ENCODE data around the gene RACK1.

The RACK1 gene

DNA sequence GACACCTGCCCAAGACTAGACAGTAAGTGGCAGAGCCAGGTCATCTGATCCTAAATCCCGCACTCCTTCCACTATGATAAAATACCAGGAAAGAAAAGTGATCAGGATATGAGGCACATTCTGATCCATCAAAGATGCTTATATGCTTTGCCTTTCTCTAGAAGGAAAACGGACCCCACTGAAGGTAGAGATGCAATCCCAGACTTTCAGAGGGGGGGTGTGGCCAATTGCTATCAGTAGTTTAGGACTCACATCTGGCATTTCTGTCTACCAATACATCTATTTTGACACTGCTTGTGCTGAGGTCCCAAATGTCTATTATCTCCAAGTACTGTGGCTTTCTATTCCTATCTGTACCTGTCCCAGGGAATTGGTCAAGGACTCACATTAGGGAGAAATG lies 15.6 kb upstream of the RACK1 start:
- no peak for DNase-seq

DNA sequence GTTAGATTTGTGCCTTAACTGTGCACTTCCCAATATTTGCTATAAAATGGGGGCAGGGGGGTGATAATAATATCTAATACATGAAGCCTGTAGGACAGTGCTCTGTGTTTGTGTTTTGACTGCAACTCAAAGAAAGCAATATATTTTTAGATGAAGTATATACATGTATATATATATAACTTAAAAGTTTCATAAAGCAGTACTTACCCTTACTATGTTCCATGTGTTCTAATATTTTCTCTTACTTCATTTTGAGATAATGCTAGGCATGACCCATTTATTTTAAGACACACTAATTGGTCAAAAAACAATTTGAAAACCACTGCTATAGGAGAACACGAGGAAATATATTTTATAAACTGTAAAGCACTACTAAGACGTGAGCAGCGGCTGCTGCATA lies 14.9 kb upstream of the RACK1 start:
- no peak for DNase-seq

DNA sequence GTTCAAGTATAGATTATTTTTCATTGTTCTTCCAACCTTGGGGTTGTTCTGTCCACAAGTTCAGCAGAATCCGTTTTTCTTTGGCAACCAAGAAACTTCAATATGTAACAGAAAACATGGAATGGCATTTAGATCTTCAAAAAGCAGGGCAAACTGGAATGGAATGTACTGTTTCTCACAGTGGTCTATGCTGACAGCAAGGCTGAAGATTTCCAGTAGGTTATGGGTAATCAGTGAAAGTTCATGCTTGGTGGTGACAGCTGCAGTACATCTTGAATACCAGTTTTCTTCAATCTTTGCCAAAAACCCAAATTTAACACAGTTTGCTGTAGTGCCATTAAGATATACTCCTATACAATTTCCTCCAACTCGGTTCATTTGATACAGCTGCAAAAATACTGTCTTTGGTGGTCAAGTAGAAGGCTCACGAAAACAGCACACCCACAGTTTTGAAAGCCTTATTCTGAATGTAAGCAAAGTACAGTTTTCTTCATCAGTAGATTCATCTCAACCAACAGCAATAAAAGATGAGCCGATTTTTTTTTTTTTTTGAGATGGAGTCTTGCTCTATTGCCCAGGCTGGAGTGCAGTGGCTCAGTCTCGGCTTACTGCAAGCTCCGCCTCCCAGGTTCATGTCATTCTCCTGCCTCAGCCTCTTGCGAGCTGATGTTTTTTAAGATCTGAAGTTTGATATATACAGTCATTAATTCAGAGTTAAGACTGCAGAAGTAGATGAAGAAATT lies 12.3 kb upstream of the RACK1 start:
- DNase-seq: no peak

DNA sequence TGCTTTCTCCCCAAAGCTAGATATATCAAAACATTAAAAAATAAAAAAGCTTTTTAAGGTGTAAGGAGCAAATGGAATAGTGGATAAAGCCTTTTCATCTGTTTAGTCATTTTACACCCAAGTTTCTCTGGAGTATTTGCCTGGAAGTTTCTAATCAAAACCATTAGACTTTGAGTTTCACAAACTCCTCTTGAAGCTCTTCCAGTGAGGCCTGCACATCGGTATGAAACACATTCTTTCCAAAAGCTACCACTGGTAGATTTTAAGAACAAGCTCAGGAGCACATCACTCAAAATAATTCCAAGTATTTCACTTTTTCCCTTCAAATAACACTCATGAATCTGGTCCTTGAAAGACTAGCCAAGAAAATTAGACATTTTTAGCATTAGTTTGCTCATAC lies 11.6 kb upstream of the RACK1 start:
- no peak for DNase-seq

DNA sequence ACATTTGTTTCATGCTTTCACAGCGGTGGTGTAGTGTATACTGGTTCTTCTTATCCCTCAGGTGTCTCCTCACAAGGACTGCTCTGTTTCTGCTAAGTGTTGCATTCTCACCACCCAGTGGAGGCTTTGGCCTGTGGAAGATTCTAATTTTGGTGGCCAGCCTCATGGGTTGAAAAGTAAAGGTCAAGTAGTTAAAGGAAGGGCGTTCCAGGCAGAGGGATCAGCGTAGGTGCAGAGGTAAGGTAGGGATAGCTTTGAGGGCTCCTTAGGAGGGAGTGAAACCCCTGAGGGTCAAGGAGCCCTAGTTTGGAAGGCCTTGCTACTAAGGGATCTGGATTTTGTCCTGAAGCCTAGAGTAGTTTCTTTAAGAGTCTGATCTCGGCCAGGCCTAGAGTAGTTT lies 4.6 kb upstream of the RACK1 start:
- DNase-seq: no peak

DNA sequence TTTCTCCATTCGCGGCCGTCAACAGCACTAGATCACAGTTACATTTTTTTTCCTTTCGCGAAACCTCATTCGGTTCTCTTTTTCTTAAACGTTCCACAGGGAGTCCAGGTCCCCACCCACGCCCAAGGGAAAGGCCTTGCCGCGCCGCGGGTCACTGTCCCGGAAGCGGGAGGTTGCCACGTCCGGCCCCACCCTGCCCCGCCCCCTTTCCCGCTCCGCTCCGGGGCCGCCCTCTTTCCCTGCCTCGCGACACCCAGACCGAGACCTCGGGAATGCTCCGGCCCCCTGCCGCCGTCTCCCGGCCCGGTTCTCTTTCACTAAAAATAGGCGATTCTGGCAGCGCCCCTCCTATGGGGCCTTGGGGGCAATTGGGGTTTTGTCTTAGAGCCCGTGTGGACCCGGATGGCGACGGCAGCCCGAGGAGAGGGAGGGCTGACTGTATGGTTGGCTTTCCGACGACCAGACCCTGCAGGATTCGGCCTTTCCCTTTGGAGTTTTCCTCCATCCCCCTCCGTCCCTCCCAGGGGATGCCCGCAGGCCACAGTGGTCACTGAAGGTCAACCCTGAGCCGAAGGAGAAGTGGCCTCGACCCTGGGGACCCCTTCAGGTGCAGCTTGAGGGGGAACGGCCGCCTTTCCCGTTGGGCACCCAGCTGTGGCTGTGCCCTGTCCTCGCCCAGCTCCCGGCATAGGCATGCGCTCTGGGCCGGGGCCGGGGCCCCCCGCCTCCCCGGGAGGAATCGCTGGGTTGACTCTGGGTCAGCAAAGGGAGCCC lies 2.8 kb upstream of the RACK1 start:
- DNase-seq: peak; percentile 87

DNA sequence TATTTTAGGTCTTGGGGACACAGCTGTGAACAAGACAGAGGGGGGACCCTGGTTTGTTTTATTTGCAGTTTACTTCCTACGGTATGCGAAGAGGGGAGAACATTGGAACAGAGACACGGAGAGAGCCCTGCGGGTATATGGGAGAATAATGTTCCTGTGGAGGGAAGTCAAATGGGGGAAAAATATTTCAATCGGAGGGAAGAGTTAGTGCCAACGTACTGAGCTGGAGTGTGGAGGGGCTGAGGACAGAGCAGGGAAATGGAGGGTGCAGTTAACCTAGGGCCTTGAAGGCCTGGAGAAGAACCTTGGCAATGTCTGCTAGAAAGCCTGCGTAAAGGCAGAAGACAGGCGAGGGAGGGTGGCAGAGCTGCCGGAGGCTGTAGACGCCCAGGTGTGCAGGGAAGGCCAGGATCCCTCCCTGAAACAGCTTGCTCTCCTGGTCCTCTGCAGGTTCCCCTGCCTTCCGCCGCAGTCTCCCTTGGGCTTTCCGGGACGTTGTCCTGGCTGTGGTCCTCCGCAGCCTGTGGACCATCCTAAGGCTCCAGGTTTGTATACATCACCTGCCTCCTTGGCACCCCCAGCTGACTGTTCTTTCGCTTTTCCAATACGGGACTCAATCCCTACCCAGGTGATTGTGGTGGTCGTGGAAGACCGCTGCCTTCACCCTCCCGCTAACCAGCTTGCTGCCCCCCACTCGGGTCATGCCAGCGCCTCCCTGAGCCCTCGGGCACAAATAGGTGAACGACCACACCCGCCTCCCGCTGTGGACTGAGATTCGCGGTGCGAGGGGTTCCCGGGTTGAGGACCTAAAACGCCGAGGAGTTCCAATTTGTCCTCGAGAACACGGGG lies 1.9 kb upstream of the RACK1 start:
- DNase-seq: no peak

DNA sequence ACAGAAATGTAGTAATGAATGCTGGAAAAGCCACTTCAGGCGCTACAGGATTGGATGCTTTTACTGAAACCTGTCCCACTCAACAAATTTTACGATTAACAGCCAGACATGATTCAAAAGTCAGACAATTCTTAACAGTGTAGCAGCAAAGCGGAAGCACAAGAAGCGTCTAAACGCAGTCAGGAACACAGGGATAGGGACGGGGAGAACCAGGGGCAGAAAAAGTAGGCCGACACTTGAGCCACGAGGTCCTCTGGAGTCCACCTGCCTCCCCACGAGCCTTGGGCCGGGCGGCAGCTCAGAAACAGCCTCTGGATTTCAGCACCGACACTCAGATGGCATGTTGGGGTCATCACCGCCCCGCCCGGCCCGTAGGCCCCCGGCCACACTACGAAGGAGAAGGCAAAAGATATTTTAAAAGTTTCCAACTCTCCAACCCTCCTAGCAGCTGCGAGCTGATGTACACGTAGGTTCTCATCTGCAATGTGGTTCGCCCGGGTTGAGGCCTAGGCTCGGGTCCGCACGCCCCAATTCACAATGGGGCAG lies 615 bp downstream of the RACK1 start:
- no peak for DNase-seq

DNA sequence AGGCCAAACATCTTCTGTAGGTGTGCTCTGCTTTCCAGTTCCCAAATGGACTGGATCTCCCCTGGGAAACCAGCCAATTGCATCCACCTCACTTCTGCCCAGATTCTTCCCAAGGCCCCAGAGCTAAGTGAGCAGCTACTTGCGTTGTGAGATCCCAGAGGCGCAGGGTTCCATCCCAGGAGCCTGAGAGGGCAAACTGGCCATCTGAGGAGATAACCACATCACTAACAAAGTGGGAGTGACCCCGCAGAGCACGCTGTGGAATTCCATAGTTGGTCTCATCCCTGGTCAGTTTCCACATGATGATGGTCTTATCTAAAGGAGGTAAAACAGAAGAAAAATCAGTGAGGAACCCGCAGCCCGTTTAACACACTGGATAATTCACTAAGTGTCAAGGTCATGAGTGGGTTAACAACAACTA lies 1.7 kb downstream of the RACK1 start:
- no peak for DNase-seq

DNA sequence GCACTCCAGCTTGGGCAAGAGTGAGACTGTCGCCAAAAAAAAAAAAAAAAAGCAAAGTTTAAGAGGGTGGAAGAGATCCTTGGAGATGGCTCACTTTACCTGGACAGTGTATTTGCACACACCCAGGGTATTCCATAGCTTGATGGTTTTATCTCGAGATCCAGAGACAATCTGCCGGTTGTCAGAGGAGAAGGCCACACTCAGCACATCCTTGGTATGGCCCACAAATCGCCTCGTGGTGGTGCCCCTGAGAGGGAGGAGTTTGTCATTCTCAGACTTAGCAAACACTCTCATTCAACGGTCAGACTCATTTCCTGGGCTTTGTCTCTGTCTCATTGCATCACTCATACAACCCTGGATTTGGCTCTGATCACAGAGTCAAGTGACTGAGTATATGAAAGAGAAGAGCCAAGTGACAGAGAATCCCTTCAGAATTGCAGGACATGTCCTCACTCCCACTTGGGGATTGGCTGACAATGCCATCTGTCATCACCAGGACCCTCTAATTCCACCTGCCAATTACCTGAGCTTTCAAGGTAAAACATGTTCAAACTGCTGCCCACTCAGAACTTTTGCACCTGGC lies 2.2 kb downstream of the RACK1 start:
- DNase-seq: peak; percentile 88

DNA sequence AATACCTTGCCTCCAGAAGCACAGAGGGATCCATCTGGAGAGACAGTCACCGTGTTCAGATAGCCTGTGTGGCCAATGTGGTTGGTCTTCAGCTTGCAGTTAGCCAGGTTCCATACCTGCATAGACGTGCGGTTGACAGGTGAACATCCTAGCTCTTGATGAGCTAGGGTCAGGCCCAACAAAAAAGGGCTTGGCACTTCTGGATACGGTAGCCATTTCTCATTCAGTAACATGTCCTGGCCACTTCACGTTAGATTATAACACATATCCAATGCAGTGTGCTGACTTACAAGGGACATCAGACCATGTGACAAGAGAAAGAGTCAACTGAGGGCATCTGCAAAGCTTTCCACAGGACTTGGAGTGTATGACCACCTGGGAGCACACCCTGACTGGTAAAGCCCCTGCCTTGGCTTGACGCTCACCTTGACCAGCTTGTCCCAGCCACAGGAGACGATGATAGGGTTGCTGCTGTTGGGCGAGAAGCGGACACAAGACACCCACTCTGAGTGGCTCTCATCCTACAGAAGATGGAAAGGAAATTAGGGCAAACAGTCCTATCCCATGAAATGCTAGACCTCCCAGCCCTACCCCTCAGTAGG lies 4.5 kb downstream of the RACK1 start:
- DNase-seq: no peak

DNA sequence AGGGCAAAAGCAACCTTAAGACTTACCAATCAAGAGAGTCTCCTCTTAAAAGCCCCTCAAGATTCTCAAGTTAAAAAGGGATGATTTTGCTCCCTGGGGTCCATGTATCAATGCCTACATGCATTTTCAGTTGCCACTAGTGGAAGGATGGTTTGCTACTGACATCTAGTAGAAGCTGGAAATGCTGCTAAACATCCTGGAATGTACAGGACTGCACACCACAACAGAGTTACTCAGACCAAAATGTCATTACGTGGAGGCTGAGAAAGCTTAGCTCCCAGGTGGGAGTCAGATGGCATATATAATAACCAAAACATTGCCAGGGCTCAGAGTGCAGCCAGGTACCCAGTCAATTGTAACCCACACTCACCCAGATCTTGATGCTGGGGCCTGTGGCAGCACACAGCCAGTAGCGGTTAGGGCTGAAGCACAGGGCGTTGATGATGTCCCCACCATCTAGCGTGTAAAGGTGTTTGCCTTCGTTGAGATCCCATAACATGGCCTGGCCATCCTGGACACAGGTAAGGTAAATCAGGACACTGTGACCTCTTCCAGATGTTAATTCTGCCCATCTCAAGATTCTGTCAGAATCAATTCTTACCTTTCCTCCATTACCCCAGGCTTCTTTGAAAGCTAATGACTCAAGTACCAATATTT lies 5.8 kb downstream of the RACK1 start:
- no peak for DNase-seq

DNA sequence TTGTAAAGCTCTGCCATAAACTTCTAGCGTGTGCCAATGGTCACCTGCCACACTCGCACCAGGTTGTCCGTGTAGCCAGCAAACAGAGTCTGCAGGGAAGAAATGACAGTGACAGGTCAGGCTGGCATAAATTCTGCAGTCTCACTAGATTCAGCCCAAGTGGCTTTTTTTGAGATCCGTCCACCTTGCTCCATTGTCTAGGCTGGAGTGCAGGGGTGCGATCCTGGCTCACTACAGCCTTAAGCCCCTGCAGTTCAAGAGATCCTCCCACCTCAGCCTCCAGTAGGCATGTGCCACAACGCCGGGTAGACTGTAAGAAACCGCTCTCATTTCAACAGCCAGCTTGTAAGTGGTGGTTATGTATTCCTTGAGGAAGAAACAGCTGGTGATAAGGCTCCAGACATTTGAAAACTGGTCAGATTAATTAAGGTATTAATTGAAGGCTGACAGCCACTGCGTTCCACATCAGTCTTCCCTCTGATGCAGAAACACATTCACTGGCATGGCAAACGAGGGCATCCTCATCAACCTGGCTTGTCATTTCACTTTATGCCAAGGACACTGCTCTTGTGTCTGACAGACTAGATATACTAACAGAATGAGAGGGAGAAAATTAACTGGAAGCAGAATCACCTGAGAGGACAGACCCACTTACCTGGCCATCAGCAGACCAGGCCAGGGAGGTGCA lies 6.6 kb downstream of the RACK1 start:
- DNase-seq: no peak

DNA sequence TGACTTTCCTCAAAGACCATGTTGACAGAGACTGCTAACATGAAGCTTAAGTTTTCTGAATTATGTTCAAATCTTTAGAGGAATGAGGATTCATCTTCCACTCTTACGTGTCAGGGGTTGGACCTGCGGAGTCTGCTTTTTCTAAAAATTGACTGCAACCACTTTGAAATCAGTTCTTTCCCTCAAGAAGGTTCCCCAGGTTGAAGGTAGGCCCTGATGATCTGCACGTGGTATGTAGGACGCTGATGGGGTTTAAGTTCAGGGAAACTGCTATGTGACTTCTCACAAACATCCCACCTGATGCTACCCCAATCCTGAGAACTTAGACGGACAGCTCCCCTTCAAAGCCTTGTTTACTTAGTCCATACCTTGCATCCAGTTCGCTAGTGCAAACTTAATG lies 7.2 kb downstream of the RACK1 start:
- no peak for DNase-seq

DNA sequence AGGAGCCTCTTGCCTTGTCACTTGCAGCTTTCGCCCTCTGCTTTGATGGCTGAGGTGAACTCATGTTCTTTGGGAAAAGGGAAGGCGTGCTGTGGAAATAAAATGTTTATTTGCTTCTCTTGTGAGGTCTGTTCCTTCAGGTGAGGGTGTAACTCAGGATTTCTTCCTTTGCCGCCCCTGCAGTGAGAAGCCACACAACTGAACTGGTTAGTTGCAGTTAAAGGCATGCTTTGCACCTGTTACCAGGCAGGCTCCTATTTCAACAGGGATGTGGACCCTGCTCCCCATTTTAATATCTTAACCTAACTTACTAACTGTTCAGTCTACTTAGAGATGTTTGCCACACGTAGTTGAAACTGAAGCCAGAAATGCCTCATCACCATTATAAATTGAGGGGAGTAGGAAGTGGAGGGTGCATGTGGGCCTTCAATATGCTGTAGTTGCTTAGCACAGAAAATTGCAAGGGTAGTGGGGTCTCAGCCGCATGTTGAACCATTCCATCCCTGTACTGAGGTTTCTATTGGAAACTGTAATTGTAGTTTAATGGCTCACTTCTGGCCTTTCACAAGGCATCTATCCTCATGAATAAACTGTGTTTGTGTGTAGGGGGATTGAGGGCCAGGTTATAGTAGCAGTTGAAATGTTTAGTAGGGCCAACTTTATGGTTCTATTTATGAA lies 7.9 kb downstream of the RACK1 start:
- DNase-seq: no peak

DNA sequence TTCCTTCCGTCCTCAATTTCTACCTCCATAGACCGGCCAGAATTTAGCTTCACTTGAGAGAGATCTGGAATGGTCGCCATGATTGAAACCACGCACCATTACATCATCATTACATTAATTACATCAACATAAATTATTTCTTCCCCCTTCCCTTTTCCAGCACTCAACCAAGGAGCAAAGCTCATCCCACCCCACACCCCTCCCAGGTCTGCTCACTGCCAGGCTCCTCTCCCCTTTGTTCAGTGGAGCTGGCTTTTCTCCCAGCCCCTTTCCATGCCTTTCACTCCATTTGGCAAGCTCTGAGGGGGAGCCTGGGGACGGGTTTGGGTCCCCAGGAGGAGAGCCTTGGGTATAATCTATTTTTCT lies 8.4 kb downstream of the RACK1 start:
- no peak for DNase-seq

DNA sequence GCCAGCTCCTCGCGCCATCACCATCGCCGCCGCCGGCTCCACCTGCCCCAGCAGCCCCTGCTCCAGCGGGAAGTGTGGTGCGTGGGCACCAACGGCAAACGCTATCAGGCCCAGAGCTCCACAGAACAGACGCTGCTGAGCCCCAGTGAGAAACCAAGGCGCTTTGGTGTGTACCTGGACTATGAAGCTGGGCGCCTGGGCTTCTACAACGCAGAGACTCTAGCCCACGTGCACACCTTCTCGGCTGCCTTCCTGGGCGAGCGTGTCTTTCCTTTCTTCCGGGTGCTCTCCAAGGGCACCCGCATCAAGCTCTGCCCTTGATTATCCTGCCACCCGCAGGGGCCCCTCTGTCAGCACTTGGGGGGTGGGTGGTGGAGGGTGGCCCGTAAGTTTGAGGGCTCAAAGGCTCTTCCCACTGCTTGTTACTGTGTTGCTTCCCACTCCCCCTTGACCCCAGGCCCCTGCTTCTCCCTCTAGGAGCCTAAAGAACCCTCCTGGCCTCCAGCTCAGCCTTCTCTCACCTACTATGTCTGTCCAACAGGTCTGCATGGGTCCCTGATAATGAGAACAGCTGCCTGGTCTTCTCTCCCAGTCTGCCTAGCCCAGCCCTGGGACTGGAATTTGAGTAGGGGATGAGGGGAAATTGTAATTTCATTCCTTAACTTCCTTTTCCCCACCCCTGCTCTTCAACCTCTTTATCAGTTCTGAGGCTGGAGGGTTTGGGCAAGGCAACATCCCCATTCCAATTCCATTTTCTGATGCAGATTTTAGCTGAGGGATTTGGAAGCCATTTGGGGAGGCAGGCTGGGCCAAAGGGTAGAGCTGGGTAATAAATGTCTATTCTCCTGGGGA lies 9.0 kb downstream of the RACK1 start:
- no peak for DNase-seq

DNA sequence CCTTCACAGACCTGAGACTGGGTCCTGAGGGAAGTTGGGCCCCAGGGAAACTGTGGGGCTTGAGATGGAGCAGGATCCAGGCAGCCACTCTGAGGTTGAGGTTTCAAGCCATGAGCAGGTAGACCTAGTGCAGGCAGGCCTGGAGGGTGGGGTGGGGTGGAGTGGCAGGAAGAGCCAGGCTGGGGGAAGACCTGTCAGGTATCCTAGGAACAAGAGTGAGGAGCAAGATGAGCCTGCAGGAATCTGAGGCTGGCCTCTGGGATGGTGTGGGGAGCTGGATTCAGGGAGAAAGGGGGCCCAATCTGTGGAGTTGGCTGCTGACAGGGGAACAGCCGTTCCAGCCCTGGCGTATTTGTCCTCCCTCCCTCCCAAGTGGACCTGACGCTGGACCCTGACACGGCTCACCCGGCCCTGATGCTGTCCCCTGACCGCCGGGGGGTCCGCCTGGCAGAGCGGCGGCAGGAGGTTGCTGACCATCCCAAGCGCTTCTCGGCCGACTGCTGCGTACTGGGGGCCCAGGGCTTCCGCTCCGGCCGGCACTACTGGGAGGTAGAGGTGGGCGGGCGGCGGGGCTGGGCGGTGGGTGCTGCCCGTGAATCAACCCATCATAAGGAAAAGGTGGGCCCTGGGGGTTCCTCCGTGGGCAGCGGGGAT lies 9.8 kb downstream of the RACK1 start:
- no peak for DNase-seq

DNA sequence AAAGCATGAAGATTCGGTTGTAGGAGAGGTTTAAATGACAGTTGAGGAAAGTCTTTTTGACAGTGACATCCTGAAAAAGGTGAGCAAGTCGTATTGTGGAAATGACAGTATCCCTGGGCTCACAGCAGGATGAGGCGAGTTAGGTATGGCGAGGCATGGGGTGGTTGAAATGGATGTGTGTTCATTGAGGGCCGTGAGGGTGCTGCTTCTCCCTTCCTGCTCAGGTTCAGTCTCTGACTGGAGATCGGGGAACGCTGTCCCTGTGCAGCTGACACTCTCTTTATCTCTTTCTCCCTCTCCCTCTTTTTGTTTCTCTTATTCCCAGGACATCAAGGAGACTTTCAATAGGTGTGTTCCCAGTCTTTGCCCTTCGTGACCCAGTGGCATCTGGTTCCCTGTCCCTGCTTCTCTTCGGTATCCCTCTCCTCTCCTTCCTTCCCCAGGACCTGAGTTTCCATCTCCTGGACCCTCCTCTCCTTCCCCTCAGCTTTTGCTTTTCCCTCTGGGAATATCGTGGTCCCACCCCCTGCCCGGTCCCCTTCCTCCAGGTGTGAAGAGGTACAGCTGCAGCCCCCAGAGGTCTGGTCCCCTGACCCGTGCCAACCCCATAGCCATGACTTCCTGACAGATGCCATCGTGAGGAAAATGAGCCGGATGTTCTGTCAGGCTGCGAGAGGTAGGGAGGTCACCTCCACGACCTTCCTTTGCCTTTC lies 10.5 kb downstream of the RACK1 start:
- DNase-seq: no peak

Data from HCEC 1CT (cell line).